ENCODE measurements around the gene ALS2CL.

ALS2CL gene

GRCh38 chr3:46666453-46666845, 27.0 kb downstream of the ALS2CL start:
- FAIRE-seq = no peak
- no peak for DNase-seq (ENCODE audit: low spot score)

- FAIRE-seq (no peak), DNase-seq (ENCODE audit: low spot score) (no peak)
Observed at GRCh38 chr3:46665763-46666452, 27.6 kb downstream of the ALS2CL start.

GRCh38 chr3:46664971-46665762, 28.3 kb downstream of the ALS2CL start:
- no peak for DNase-seq (ENCODE audit: low spot score)
- FAIRE-seq = no peak

GRCh38 chr3:46664188-46664970, 29.1 kb downstream of the ALS2CL start:
- no peak for FAIRE-seq
- no peak for DNase-seq (ENCODE audit: low spot score)

DNA sequence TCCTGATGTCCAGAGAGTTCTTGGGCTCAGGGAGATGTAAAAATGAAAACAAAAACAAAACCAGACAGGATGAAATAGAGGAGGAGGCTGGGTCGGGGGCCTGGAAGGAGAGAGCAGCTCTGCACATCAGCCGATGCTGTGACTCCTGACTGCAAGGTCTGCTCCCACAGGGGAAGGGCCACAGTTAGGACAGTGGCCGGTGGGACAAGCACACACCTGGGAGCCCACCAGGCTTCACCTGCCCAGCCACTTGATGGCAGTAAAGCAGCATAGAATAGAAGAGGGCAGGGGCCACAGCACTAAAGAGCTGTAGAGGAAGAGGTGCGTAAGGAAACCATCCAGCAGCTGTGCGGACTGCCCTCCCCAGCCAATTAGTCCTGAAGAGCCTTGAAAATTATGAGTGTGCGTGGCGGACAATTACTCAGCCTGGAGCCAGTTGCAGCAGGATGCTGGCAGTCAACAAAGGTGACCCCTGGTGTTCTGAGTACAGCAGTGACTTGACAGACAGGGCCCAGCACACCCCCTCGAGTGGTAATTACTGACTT, 29.8 kb downstream of the ALS2CL start:
- FAIRE-seq (no peak), DNase-seq (ENCODE audit: low spot score) (no peak)

GRCh38 chr3:46662771-46663551, 30.5 kb downstream of the ALS2CL start:
- FAIRE-seq (no peak), DNase-seq (ENCODE audit: low spot score) (no peak)

DNA sequence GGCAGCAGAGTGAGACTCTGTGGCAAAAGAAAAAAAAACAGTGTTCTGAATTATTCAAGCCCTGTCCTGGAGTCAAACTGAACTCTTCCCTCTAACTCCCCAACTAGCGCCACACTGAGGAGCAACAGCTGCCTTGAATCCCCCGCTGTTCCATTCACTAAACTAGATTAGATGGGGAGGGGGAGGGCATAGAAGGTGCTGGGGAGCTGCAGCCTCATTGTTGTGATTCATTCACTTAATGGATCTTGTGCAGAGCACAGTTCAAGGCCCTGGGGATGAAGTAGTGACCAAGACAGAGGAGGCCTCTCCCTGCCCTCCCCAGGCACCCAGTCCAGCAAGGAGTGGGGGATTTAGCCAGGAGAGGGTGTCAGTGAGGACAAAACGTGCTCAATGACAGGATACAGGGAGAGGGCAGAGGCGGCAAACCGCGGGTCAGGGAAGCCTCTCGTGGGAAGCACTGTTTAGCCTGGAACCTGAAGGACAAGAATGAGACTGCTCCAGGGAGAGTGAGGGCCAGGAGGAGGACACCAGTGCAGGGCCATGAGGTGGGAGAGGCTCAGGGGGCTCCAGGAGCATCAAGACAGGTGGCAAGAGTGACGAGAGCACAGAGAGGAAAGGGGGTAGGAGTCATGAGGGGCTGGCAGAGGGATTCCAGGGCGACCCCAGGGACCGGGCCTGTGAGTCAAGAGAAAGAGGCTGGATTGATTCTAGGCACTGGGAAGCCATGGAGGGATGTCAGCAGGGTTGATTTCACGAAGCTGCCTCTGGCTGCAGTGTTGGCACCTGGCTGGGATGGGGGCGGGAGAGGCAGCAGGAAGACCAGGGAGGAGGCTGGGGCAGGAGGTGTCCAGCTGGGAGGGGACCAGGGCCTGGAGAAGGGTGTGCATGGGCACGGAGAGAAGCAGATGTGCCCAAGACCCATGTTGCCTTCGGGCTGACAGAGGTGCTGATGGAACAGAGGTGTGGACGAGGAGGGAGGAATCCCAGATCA, 31.4 kb downstream of the ALS2CL start:
- DNase-seq (ENCODE audit: low spot score) (no peak), FAIRE-seq (no peak)

- FAIRE-seq (no peak), DNase-seq (ENCODE audit: low spot score) (no peak)
Observed at GRCh38 chr3:46660543-46661523, 32.6 kb downstream of the ALS2CL start.

- no peak for FAIRE-seq
- no peak for DNase-seq (ENCODE audit: low spot score)
Observed at GRCh38 chr3:46660003-46660402, 33.5 kb downstream of the ALS2CL start.

- DNase-seq (ENCODE audit: low spot score) (no peak), FAIRE-seq (no peak)
Observed at GRCh38 chr3:46659285-46659684, 34.2 kb downstream of the ALS2CL start.

DNA sequence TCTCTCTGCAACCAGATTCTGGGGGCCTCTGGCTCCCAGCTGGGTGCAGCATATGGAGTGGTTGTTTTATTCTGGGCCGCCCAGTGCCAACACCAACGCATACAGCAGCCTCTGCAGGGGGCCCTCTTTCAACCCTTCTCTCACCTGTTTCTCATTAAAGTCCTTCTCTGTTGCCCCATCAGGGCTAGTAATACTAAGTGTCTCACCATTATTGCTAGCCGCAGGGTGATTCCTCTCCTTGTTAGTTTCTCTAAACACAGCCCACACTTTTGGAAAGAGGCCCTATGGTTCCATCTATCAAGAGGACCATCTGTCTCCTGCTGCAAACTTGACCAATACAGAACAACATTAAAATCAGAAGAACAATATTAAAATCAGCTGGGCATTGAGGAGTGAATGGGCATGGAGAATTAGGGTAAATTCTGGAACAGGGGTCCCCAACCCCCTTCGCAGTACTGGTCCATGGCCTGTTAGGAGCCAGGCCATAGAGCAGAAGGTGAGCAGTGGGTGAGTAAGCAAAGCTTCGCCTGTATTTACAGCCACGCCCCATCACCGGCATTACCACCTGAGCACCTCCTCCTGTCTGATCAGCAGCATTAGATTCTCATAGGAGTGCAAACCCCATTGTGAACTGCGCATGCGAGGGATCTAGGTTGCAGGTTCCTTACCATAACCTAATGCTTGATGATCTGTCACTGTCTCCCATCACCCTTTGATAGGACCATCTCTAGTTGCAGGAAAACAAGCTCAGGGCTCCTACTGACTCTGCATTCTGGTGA, 36.5 kb downstream of the ALS2CL start:
- no peak for DNase-seq (ENCODE audit: low spot score)

DNA sequence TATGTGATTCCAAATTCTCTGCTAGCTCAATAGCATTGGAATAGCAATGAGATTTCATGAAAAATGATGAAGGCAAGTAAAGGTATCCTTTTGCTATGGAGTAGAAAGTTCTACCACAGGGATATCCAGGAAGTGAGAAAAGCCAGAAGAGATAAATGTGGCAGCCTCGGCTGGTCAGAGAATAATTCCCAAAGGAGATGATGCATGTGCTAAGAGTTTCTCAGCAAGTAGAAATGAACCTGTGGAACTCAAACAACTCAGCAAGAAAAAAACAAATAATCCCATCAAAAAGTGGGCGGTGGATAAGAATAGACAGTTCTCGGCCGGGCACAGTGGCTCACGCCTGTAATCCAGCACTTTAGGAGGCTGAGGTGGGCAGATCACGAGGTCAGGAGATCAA, 38.2 kb downstream of the ALS2CL start:
- DNase-seq (ENCODE audit: low spot score) (no peak), FAIRE-seq (no peak)

More for the DNA sequence above, 36.5 kb downstream of the ALS2CL start:
- no peak for FAIRE-seq

DNA sequence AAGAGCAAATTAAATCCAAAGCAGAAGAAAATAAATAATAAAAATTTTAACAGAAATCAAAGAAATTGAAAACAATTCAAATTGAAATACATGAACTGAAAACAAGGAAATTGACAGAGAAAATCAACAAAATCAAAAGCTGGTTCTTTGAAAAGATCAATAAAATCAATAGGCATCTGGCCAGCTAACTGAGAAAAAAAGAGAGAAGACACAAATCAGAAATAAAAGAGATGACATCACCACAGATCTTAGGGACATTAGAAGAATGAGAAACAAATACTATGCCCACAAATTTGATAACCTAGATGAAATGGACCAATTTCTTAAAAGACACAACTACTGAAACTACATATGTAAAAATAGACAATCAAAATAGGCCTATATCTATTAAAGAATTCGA, 42.4 kb downstream of the ALS2CL start:
- no peak for DNase-seq (ENCODE audit: low spot score)
- FAIRE-seq = no peak

DNA sequence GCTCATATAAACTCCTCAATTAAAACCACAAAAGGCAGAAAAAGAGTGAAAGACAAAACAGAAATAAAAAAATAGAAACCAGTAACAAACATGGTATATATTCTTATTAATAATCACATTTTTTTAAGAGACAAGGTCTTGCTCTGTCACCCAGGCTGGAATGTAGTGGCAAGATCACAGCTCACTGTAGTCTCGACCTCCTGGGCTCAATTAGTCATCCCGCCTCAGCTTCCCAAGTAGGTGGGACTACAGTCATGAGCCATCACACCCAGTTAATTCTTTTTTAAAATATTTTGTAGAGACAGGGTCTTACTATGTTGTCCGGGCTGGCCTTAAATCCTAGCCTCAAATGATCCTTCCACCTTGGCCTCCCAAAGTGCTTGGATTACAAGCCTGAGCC, 44.0 kb downstream of the ALS2CL start:
- DNase-seq (ENCODE audit: low spot score) (peak; percentile 14), FAIRE-seq (peak; percentile 25)

DNA sequence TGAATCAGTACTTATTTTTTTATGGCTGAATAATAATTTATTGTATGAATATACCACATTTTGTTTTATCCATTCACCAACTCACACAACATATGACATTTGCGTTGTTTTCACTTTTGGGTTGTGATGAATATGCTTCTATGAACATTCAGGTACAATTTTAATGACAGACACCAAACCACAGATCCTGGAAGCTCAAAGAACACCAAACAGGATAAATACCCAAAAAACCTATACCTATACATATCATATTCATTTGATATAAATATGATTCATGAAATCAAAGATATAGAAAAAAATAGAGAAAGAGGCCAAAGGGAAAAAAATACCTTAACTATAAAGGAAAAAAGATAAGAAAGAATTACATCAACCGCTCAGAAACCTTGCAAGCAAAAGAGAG, 45.4 kb downstream of the ALS2CL start:
- no peak for DNase-seq (ENCODE audit: low spot score)
- FAIRE-seq = no peak

DNA sequence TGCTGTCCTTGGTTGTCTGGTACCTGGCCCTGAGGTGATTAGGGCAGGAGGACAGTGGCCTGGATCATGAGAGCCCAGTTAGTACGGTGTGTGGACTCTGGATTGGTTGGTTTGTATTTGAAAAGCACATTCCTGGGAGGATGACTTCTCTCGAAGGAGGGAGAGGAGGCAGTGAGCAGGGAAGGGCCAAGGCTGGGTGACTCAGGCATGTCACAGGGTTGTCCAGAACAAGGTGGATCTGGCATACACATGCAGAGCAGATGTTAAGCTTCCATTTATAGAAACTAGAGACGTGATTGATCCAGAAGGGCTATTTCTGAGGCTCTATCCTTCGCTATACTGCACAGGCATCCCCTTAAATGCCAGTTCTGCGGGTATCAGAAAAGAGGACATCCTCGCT, 46.8 kb downstream of the ALS2CL start:
- DNase-seq (ENCODE audit: low spot score) (no peak), FAIRE-seq (no peak)

- FAIRE-seq (no peak), DNase-seq (ENCODE audit: low spot score) (no peak)
Observed at GRCh38 chr3:46643701-46644100, 49.8 kb downstream of the ALS2CL start.

DNA sequence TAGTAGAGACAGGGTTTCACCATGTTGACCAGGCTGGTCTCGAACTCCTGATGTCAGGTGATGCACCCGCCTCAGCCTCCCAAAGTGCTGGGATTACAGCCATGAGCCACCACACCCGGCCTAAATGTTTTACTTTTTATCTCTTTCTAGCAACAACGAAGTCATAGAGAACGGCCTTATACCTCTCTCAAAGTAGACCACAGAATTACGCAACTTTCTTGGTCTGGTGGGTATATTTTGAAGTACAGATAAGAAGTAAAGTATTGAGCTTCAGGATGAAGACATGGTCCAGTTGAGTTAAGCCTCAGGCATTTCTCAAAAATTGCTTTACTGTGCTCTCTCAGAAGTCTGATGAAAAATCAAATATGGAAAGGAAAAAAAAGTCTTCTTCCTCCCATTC, 50.5 kb downstream of the ALS2CL start:
- no peak for FAIRE-seq
- DNase-seq (ENCODE audit: low spot score) = no peak

All from RCC 7860 (cell line).